ENCODE results near the gene TXNDC8. TPM values are rescaled to one million over a fixed set of nuclear protein-coding genes. Genes with fewer than 3 reads are reported as not detected.

Gene TXNDC8
- total and polyA plus RNA-seq, 9 donors: not detected

DNA sequence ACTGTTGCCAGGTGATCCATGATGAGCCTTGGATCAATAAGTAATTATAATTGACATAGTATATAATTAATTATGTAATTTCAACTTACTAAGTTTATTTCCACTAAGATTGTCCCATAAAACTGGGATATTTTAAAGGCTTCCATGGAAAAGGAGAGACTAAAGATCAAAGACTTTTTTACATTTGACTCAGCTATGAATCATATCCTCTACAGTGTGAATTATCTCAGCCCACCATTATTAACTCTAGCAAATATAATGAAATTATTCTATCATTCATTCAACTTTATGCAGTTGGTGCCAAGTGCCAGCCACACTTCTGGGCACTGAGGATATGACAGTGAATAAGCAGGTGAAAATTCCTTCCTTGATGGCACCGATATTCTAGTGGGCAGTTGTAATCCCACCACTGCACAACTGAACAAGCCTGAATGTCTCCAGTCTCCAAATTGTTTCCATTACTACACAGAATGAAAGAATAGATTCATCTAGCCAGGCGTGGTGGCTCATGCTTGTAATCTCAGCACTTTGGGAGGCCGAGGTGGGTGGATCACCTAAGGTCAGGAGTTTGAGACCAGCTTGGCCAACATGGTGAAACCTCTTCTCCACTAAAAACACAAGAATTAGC is 59.5 kb downstream of the TXNDC8 start:
- DNase-seq: no peak
- intact Hi-C loops (cut with DNase I): no loop called here
- Histone ChIP-seq H3K27ac (no peak overlapping the region), H3K9me3 (no peaks in the 10 kb centered on the region), H3K27me3 (no peaks in the 10 kb centered on the region), H3K4me1 (ENCODE audit: insufficient read depth) (no peaks in the 10 kb centered on the region), H3K4me3 (no peak overlapping the region), H3K36me3 (no peaks in the 10 kb centered on the region)
- 80 to 88% (median 87%) methylated on average over 3 of the region's 3 CpGs for WGBS, 3 donors
- TF ChIP-seq POLR2A (IDR thresholded peaks at IDR 0.05) (no peak), EP300 (IDR thresholded peaks at IDR 0.05) (no peak)
- TF ChIP-seq, protein P1, sequence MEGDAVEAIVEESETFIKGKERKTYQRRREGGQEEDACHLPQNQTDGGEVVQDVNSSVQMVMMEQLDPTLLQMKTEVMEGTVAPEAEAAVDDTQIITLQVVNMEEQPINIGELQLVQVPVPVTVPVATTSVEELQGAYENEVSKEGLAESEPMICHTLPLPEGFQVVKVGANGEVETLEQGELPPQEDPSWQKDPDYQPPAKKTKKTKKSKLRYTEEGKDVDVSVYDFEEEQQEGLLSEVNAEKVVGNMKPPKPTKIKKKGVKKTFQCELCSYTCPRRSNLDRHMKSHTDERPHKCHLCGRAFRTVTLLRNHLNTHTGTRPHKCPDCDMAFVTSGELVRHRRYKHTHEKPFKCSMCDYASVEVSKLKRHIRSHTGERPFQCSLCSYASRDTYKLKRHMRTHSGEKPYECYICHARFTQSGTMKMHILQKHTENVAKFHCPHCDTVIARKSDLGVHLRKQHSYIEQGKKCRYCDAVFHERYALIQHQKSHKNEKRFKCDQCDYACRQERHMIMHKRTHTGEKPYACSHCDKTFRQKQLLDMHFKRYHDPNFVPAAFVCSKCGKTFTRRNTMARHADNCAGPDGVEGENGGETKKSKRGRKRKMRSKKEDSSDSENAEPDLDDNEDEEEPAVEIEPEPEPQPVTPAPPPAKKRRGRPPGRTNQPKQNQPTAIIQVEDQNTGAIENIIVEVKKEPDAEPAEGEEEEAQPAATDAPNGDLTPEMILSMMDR (IDR thresholded peaks at IDR 0.05): no peak

DNA sequence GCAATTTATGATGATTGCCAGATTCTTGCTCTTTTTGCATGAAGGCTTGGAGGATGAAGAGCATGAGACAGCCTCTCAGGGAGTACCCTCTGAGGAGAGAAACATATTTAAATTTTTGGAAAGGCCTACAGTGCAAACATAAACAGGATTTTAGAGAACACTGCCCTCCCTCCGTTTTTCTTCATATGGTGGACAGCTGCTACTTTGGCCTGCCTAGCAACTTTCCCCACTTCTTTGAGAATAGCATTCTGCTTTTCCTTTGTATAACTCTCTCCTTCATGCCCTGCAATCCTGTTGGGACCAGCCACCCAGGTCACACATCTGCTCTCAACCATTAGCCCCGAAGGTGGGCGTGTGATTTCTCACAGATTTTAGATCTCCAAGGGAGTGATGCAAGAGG is 60.9 kb downstream of the TXNDC8 start:
- H3K4me1 ChIP-seq (ENCODE audit: insufficient read depth): no peaks in the 10 kb centered on the region
- WGBS, 3 donors: 14 to 27% (median 16%) methylated on average over 3 of the region's 3 CpGs
- intact Hi-C loops (cut with DNase I): no loop called here
- TF ChIP-seq, protein P1 (IDR thresholded peaks at IDR 0.05): no peak
- H3K36me3 ChIP-seq: no peaks in the 10 kb centered on the region
- H3K9me3 ChIP-seq: no peaks in the 10 kb centered on the region
- H3K4me3 ChIP-seq: no peak overlapping the region
- H3K27ac ChIP-seq: no peak overlapping the region
- no peaks in the 10 kb centered on the region for H3K27me3 ChIP-seq
- DNase-seq: no peak

DNA sequence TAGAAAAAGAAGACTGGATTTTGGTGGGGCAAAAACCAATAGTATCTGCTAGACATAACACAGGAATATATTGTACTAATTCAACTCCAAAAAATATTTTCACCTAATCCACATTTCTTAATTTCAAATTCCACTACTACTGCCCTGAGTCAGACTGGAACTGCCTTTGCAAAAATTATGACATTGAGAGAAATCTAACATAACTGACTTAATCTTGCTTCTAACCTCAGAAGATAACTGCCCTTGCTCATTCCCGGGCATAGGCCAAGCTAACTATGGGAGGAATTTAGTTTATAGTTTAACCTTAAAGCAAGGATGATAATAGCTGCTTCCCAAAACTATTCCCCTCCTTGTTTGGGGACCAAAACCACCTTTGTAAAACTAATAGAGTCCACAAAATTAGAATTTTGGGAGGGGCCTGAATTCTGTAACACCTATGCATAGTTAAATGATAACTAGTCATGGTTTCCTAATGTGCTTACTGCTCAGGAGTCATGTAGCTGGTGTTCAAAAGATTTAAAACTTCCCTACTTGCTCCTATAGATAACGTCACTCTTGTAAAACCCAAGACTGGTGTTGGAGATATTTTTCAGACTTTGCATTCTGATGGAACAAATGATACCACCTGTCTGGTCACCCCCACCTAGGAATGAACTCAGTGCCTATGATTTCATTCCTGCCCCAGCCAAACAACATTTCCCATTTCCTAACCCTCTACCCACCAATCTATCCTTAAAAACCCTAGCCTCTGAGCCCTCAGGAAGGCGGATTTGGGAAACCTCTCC is 67.3 kb downstream of the TXNDC8 start:
- Histone ChIP-seq H3K4me1 (ENCODE audit: insufficient read depth) (no peaks in the 10 kb centered on the region), H3K36me3 (no peaks in the 10 kb centered on the region), H3K27me3 (no peaks in the 10 kb centered on the region), H3K4me3 (no peak overlapping the region), H3K27ac (no peak overlapping the region), H3K9me3 (no peaks in the 10 kb centered on the region)
- 75 to 84% (median 79%) methylated on average over 3 of the region's 3 CpGs for WGBS, 3 donors
- intact Hi-C loops (cut with DNase I): no loop called here
- DNase-seq: no peak
- TF ChIP-seq, protein P1 (IDR thresholded peaks at IDR 0.05): no peak
- TF ChIP-seq POLR2A (IDR thresholded peaks at IDR 0.05) (no peak), EP300 (IDR thresholded peaks at IDR 0.05) (no peak)

DNA sequence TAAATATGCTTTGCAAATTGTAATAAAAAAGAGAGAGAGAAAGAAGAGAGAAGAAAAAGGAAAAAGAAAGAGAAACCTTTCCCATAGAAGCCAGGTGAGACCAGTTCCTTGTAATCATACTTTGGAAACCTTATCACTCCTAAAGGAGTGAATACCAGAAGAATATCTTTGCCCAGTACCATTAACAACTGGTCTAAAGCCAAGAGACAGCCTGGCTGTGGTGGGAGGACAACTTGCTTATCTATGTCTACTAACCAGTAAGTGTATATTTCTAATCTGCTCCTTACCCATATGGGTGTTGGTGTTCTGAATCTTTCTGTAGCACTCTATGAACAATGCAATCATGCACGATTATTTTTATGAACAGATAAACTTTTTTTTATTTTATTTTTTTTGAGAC is 70.9 kb downstream of the TXNDC8 start:
- H3K9me3 ChIP-seq: no peaks in the 10 kb centered on the region
- no peaks in the 10 kb centered on the region for H3K36me3 ChIP-seq
- no peak overlapping the region for H3K4me3 ChIP-seq
- H3K27me3 ChIP-seq: no peaks in the 10 kb centered on the region
- H3K4me1 ChIP-seq (ENCODE audit: insufficient read depth): no peaks in the 10 kb centered on the region
- TF ChIP-seq, protein P1 (IDR thresholded peaks at IDR 0.05): no peak
- no peak for DNase-seq
- intact Hi-C loops (cut with DNase I): no loop called here
- 0 to 13% methylated on average over 1 of the region's 1 CpG; no CpG with 5 or more reads in 1 of the 3 donors for WGBS, 3 donors
- H3K27ac ChIP-seq: no peak overlapping the region
